Measurements from ENCODE around the gene NHLH1.
A peak's percentile ranks its signal among the peaks of the same experiment; 100 is the strongest.

DNA sequence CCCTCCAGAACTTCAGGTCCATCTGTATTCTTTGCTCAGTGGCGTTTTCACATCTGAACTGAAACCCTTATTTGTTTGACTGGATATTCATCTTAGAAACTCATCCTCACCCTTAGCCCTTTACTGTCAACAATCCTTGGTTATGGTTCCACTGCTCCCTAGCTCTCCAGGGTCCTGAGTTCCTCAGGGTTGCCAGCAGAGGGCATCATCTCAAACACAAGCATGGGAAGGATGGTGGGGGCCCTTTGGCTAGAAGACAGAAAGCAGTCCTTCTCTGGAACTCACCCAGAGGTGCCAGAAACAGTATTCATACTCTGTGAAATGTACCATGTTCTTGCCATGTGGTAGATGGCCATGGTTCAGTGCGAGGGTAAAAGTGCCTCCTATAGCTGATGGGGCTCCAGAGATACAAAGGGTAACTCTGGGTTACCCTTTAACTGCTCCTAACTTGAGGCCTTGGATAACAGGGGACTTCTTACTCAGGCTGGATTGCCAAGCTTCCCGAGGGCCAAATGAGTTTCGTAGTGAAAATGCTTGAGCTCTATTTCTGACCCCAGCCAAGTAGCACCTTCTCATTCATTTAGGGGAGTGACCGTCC lies 12.4 kb upstream of the NHLH1 start:
- TF ChIP-seq, protein P1, sequence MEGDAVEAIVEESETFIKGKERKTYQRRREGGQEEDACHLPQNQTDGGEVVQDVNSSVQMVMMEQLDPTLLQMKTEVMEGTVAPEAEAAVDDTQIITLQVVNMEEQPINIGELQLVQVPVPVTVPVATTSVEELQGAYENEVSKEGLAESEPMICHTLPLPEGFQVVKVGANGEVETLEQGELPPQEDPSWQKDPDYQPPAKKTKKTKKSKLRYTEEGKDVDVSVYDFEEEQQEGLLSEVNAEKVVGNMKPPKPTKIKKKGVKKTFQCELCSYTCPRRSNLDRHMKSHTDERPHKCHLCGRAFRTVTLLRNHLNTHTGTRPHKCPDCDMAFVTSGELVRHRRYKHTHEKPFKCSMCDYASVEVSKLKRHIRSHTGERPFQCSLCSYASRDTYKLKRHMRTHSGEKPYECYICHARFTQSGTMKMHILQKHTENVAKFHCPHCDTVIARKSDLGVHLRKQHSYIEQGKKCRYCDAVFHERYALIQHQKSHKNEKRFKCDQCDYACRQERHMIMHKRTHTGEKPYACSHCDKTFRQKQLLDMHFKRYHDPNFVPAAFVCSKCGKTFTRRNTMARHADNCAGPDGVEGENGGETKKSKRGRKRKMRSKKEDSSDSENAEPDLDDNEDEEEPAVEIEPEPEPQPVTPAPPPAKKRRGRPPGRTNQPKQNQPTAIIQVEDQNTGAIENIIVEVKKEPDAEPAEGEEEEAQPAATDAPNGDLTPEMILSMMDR (IDR thresholded peaks at IDR 0.05), result peak in 1 of 4 experiments; percentile 38
- TF ChIP-seq POLR2AphosphoS5 (IDR thresholded peaks at IDR 0.05), result no peak

Data from gastroesophageal sphincter (tissue), 3 donors.